NCI-H2107 treated with DMSO at 0.1 percent for 48 hours (cell line): ENCODE results near the gene GARIN1A.
A peak's percentile ranks its signal among the peaks of the same experiment; 100 is the strongest.
"Not testable (repeated sequence)": the region's sequence is repeated elsewhere in the genome, so short reads cannot be mapped to it uniquely, and the experiment has no call there.

Experiments
- DNase-seq: peaks from one replicate; lab custom pipeline; 2025; ENCODE audit not compliant: unreplicated experiment; lab: John Stamatoyannopoulos, UW

The GARIN1A gene

GRCh38 chr7:128681794-128682537, 9.9 kb downstream of the GARIN1A start:
- no peak for DNase-seq

- DNase-seq: not testable (repeated sequence)
These were observed 11.2 kb downstream of the GARIN1A start for GRCh38 chr7:128683270-128683669.

GRCh38 chr7:128683738-128684137, 11.6 kb downstream of the GARIN1A start:
- not testable (repeated sequence) for DNase-seq

- no peak for DNase-seq
These were observed 15.0 kb downstream of the GARIN1A start for GRCh38 chr7:128687131-128687530.

DNA sequence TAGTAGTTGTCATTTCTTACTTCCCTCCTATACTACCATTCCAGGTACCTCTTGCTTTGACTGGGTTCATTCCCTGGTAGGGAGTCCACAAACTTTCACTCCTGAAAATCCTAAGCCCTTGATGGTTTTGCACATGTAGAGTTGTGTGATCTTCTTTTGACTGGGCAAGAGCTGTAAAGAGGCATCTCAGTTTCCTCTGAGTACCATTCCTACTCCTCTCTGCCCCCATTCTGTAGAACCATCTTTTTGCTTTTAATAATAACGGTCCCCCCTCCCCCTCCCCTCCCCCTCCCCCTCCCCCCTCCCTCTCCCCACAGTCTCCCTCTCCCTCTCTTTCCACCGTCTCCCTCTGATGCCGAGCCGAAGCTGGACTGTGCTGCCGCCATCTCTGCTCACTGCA, 16.4 kb downstream of the GARIN1A start:
- DNase-seq: no peak

DNA sequence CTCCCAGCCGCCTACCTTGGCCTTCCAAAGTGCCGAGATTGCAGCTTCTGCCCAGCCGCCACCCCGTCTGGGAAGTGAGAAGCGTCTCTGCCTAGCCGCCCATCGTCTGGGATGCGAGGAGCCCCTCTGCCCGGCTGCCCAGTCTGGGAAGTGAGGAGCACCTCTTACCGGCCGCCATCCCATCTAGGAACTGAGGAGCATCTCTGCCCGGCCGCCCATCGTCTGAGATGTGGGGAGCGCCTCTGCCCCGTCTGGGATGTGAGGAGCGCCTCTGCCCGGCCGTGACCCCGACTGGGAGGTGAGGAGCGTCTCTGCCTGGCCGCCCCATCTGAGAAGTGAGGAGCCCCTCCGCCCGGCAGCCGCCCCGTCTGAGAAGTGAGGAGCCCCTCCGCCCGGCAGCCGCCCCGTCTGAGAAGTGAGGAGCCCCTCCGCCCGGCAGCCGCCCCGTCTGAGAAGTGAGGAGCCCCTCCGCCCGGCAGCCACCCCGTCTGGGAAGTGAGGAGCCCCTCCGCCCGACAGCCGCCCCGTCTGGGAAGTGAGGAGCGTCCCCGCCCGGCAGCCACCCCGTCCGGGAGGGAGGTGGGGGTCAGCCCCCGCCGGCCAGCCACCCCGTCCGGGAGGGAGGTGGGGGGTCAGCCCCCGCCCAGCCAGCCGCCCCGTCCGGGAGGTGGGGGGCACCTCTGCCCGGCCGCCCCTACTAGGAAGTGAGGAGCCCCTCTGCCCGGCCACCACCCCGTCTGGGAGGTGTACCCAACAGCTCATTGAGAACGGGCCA, 17.3 kb downstream of the GARIN1A start:
- DNase-seq: not testable (repeated sequence)

- no peak for DNase-seq
These were observed 19.1 kb downstream of the GARIN1A start for GRCh38 chr7:128691227-128691626.

- DNase-seq: peak; percentile 25
These were observed 20.7 kb downstream of the GARIN1A start for GRCh38 chr7:128692623-128693270.

GRCh38 chr7:128693373-128694015, 21.4 kb downstream of the GARIN1A start:
- no peak for DNase-seq

- no peak for DNase-seq
These were observed 22.6 kb downstream of the GARIN1A start for GRCh38 chr7:128694738-128695137.

- no peak for DNase-seq
These were observed 25.3 kb downstream of the GARIN1A start for GRCh38 chr7:128697302-128697905.

GRCh38 chr7:128699196-128699712, 27.2 kb downstream of the GARIN1A start:
- no peak for DNase-seq

DNA sequence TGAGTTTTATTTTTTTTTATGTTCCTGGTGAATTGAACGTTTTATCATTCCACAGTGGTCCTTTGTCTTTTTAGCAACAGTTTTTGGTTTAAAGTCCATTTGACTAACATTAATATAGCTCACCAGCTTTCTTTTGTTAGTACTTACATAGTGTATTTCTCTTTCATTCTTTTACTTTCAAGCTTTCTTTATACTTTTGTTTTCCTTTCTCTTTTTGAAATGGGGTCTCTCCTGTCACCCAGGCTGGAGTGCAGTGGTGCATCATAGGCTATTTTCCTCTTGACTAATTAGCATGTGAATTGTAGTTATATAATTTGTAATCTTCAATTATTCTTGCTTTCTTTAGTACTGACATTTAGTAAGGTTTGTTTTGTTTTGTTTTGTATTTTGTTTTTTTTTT, 27.8 kb downstream of the GARIN1A start:
- no peak for DNase-seq

GRCh38 chr7:128701062-128701785, 29.1 kb downstream of the GARIN1A start:
- DNase-seq: no peak

DNA sequence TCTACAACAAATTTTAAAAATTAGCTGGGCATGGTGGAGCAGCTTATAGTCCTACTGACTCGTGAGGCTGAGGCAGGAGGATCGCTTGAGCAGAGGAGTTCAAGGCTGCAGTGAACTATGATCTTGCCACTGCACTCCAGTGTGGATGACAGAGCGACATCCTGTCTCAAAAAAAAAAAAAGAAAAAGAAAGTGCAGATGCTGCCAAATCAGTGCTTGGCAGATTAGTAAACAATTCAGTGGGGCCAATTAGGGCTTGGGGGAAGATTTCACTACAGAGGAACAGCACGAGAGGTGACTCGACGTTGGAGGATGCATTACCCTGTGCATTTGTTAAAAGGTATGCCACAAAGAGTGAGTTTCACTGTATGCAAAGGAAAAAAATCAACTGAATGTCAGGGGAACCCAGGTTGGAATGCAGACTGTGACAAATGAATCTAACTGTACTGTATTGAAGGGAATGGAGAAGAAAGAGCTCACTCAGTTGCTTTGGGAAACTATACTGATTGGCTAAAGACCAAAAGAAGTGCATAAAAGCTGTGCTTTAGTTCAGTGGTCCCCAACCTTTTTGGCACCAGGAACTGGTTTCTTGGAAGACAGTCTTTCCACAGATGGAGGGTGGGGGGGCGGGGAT, 31.6 kb downstream of the GARIN1A start:
- no peak for DNase-seq

DNA sequence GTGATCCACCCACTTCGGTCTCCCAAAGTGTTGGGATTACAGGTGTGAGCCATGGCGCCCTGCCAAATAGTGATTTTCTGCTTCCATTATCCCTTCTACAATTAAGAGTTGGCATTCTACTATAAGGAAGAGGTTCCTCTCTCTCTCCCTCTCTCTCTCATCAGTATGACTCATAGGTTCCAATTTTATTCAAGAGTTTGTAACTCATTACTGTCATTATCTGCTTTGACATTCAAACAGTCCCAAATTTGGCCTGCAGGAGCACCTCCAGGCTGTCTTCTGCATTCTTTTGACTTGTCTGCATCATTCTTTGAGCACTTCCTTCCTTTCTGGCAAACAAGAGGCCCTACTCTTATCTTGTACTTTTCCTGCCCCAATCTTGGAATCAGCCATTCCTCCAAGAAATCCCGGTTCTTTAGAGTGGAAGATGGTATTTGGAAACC, 33.8 kb downstream of the GARIN1A start:
- peak; percentile 9 for DNase-seq

GRCh38 chr7:128707752-128708151, 35.7 kb downstream of the GARIN1A start:
- DNase-seq: no peak

DNA sequence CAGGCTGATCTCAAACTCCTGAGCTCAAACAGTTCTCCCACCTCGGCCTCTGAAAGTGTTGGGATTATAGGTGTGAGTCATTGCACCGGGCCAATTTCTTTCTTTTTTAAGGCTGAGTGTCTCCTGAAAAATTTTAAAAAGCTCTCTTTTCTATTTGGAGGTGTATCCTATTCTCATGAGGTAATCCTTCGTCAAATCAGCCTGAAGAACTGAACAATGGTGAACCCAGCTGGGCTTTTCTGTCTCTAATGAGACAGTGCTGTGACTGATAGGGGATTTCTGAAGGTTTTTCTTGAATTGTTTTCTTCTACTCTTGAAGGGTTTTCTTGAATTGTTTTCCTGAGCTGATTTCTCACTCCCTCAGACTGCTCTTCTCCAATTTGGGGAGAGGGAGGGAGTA, 36.1 kb downstream of the GARIN1A start:
- DNase-seq: no peak

- DNase-seq: no peak
These were observed 36.7 kb downstream of the GARIN1A start for GRCh38 chr7:128708824-128709223.

DNA sequence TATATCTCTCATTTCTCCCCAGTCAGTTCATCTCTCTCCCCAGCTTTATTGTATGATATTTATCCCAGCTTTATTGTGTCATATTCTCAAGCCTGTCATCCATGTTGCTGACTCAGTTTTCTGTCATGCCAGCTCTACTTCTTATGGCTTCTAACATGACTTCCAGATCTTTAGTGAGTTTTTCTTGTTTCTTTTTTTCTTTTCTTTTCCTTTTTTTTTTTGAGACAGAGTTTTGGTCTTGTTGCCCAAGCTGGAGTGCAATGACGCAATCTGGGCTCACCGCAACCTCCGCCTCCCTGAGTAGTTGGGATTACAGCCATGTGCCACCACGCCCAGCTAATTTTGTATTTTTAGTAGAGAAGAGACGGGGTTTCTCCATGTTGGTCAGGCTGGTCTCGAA, 38.4 kb downstream of the GARIN1A start:
- no peak for DNase-seq
